Stomach (tissue), 9 donors: ENCODE results near the gene LAMB1. TPM values are rescaled to one million over a fixed set of nuclear protein-coding genes. Genes with fewer than 3 reads are reported as not detected.
A peak's percentile ranks its signal among the peaks of the same experiment; 100 is the strongest.

Experiments
- DNase-seq, 2 donors: peaks; one replicate each; pipeline versions ENCODE4 v3.0.0 to v3.0.0-alpha.2; 2013 to 2019
- H3K27ac ChIP-seq, 5 donors: fragments of 200-600 bp in 4 of 5; sonication (generic) in 4 of 5; one replicate each; pipeline ENCODE4 v1.5.1; 2013 to 2019; ENCODE audit warnings: mild to moderate bottlenecking in 1 of 5, moderate library complexity in 1 of 5
- H3K27me3 ChIP-seq, 3 donors: fragments of 200-600 bp; sonication (generic); one replicate each; pipeline ENCODE4 v1.5.1; 2017 to 2019; ENCODE audit warnings: mixed run types in 1 of 3
- H3K36me3 ChIP-seq, 4 donors: fragments of 200-600 bp; sonication (generic); 1 replicate in 3 of 4; 2 replicates in 1 of 4; pipeline ENCODE4 v1.5.1; 2016 to 2019
- H3K4me1 ChIP-seq, 4 donors: fragments of 200-600 bp; sonication (generic); one replicate each; pipeline ENCODE4 v1.5.1; 2016 to 2019
- H3K4me3 ChIP-seq, 4 donors: fragments of 200-600 bp; sonication (generic) in 3 of 4; one replicate each; pipeline ENCODE4 v1.5.1; 2016 to 2019; ENCODE audit warnings: mild to moderate bottlenecking in 1 of 4
- H3K9me3 ChIP-seq, 4 donors: fragments of 200-600 bp; sonication (generic); one replicate each; pipeline ENCODE4 v1.5.1; 2016 to 2019
- CTCF ChIP-seq, 7 experiments: fragments of 450-650 bp in 4 of 7; fragments of 200-600 bp in 3 of 7; sonication (generic) in 3 of 7; IDR thresholded peaks; one replicate each; pipeline ENCODE4 v1.5.1; 2016 to 2019; ENCODE audit warnings: antibody characterized with exemption in 7 of 7, control low read depth in 2 of 7, mild to moderate bottlenecking in 1 of 7
- EP300 ChIP-seq: sonication (generic); formaldehyde crosslinking; IDR thresholded peaks from one replicate; pipeline ENCODE4 v1.6.1; 2017; ENCODE audit warnings: antibody characterized with exemption
- POLR2A ChIP-seq, 4 donors: fragments of 450-650 bp; IDR thresholded peaks; one replicate each; pipeline ENCODE4 v1.6.1; 2016; ENCODE audit warnings: antibody characterized with exemption in 4 of 4, control low read depth in 2 of 4, mild to moderate bottlenecking in 1 of 4, moderate library complexity in 1 of 4
- POLR2AphosphoS5 ChIP-seq, 3 donors: sonication (generic); formaldehyde crosslinking; IDR thresholded peaks; one replicate each; pipeline ENCODE4 v1.6.1; 2016; ENCODE audit warnings: antibody characterized with exemption in 3 of 3
- WGBS, 5 donors: extraction: QIAGEN DNeasy Blood & Tissue Kit in 3 of 5; methylation state at CpG; one replicate each; pipeline versions ENCODE4 v1.1.5 to v1.1.7; 2013 to 2018; 5-methylcytosine and 5-hydroxymethylcytosine counted together
- intact Hi-C: fragments of 100-400 bp; cut with DNase I; formaldehyde crosslinking; loops from one replicate; pipeline ENCODE4 v1.15.1; 2023; ENCODE audit warnings: low total_unique reads
- polyA plus RNA-seq, 3 donors: library from polyadenylated mRNA; stranded (reverse); fragments of 200-250 nt; gene quantifications; one replicate each; pipeline ENCODE4 v1.2.3, GENCODE V29; 2013
- total RNA-seq, 5 donors: library from RNA; depleted of rRNA; stranded (reverse); fragments of >200 nt; gene quantifications; one replicate each; pipeline versions ENCODE4 v1.1.0 to v1.2.3, GENCODE V29; 2014 to 2016
- donor health status: healthy with polysubstance abuse.
- donor health status: Bipolar disorder and iron deficiency.
- donor health status: healthy.

LAMB1 gene
- total and polyA plus RNA-seq, 8 donors, result 50.0 to 399 (median 111) TPM

- H3K4me3 ChIP-seq, result no peak overlapping the region
- WGBS, 5 donors, result 71 to 81% (median 75%) methylated on average over 6 of the region's 6 CpGs
- H3K27ac ChIP-seq, result no peak overlapping the region
- intact Hi-C loops, result no loop called here
- H3K36me3 ChIP-seq, result no peaks in the 10 kb centered on the region
- H3K27me3 ChIP-seq, result no peaks in the 10 kb centered on the region
- no peaks in the 10 kb centered on the region for H3K9me3 ChIP-seq
- no peak for DNase-seq
- no peak for TF ChIP-seq EP300
- TF ChIP-seq CTCF (IDR thresholded peaks at IDR 0.05), result no peak
- H3K4me1 ChIP-seq, result peaks cover 0 to 7% (median 3%) of the 10 kb centered on the region in 4 donors
Measured at GRCh38 chr7:107884066-107884818, 118.7 kb downstream of the LAMB1 start.

GRCh38 chr7:107882766-107883165, 120.2 kb downstream of the LAMB1 start:
- peaks cover 0 to 9% (median 4%) of the 10 kb centered on the region in 4 donors for H3K4me1 ChIP-seq
- DNase-seq, result no peak
- H3K9me3 ChIP-seq, result no peaks in the 10 kb centered on the region
- no peaks in the 10 kb centered on the region for H3K36me3 ChIP-seq
- TF ChIP-seq CTCF (IDR thresholded peaks at IDR 0.05) (no peak), POLR2AphosphoS5 (IDR thresholded peaks at IDR 0.05) (no peak), POLR2A (IDR thresholded peaks at IDR 0.05) (no peak), EP300 (no peak)
- no peak overlapping the region for H3K4me3 ChIP-seq
- H3K27me3 ChIP-seq, result no peaks in the 10 kb centered on the region
- no peak overlapping the region for H3K27ac ChIP-seq
- 61 to 80% (median 73%) methylated on average over 2 of the region's 2 CpGs for WGBS, 5 donors
- intact Hi-C loops, result no loop called here

- TF ChIP-seq CTCF (IDR thresholded peaks at IDR 0.05) (peak in 5 of 7 experiments; percentile 55 to 78 (median 64)), POLR2AphosphoS5 (IDR thresholded peaks at IDR 0.05) (no peak), POLR2A (IDR thresholded peaks at IDR 0.05) (no peak), EP300 (no peak)
- H3K4me3 ChIP-seq, result no peak overlapping the region
- no peak overlapping the region for H3K27ac ChIP-seq
- 0 to 3% (median 0%) methylated on average over 3 of the region's 3 CpGs for WGBS, 5 donors
- intact Hi-C loops, result loop anchor here (10.0 kb wide), 1 partner anchor 265 kb away; no protein-coding TSS in a partner anchor
- H3K9me3 ChIP-seq, result no peaks in the 10 kb centered on the region
- no peaks in the 10 kb centered on the region for H3K36me3 ChIP-seq
- DNase-seq, result peak; percentile 59 to 84
- H3K27me3 ChIP-seq, result no peaks in the 10 kb centered on the region
- H3K4me1 ChIP-seq, result peaks cover 0 to 14% (median 4%) of the 10 kb centered on the region in 4 donors
Measured at GRCh38 chr7:107879400-107880035, 123.4 kb downstream of the LAMB1 start.

- Histone ChIP-seq H3K27ac (no peak overlapping the region), H3K4me1 (peaks cover 0 to 17% (median 4%) of the 10 kb centered on the region in 4 donors), H3K36me3 (no peaks in the 10 kb centered on the region), H3K27me3 (no peaks in the 10 kb centered on the region), H3K9me3 (no peaks in the 10 kb centered on the region), H3K4me3 (no peak overlapping the region)
- TF ChIP-seq POLR2A (IDR thresholded peaks at IDR 0.05) (no peak), CTCF (IDR thresholded peaks at IDR 0.05) (no peak), EP300 (no peak), POLR2AphosphoS5 (IDR thresholded peaks at IDR 0.05) (no peak)
- DNase-seq, result no peak
- intact Hi-C loops, result loop anchor here (10.0 kb wide), 1 partner anchor 266 kb away; no protein-coding TSS in a partner anchor
- WGBS, 5 donors, result 38 to 73% (median 50%) methylated on average over 3 of the region's 3 CpGs
Measured at GRCh38 chr7:107878636-107879035, 124.3 kb downstream of the LAMB1 start.
